Uterine smooth muscle cell (primary cell): Measurements from ENCODE around the gene HAL. TPM values are rescaled to one million over a fixed set of nuclear protein-coding genes. Genes with fewer than 3 reads are reported as not detected.

Experiments used
- total RNA-seq: library from RNA; depleted of rRNA; stranded (reverse); fragments of >200 nt; gene quantifications from 2 replicates; pipeline ENCODE4 v1.2.3, GENCODE V29; 2014

Gene HAL
- total RNA-seq: under 0.01 TPM in 1 of 2 replicates, not detected in the other

DNA sequence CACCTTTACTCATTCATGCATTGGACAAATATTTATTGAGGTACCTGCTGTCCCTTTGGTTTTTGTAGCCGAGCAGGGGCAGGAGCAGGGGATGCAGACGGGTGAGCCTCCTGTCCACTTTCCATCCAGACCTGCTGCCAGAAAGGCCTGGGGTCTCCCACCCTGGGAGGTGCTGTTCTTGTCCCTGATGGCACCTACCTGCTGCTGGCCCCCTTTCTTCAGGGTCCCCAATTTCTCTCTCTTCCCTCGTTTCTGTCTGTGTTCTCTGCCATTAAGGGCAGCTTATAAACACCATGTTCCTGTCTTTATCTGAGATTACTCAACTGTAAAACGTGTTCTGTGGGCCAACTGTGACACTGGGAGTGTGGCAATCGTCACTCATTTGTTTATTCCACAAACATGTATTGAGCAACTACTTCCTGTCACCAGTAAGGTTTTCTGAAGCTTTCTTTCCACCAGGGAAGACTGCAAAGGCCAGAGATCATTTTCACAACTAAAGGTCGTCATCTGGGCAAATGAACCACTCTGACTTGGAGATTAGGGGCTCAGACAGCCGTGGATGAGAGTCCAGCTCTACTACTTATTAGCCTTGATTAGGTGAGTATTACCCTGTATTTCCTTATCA lies at the start of gene HAL:
Gene HAL (minus strand): TSS at position 311 of the 625 bp plus-strand sequence. CDS start 434 bp downstream, outside the sequence.

GRCh38 chr12:96035283-96036236 lies 39.4 kb upstream of the HAL start, which contains the start of gene LTA4H:
TSS of gene LTA4H (minus strand) at chr12:96035587. CDS start at chr12:96035519, 68 bp downstream.

DNA sequence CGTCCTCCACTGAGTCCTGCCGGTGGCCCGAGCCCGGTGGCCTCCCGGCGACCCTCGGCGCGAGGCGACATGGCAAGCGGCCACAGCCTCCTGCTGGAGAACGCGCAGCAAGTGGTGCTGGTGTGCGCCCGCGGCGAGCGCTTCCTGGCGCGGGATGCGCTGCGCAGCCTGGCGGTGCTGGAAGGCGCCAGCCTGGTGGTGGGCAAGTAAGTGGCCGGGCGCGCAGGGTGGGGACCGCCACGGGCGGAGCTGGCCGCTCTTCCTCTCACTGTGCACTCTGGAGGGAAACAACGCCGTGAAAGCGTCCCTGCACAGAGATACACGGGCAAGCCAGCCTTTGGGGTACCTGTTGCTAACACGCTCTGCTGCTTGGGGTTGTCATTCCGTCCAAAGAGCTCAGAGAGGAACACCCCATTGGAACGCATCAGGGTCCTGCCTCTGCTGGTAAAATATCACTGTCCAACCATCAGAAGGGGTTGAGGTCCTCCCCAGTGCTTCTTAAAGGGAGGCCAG lies 52.8 kb downstream of the HAL start, which contains the start of gene AMDHD1:
Gene AMDHD1 (plus strand): TSS at position 2 of the 513 bp plus-strand sequence. CDS start 68 bp downstream, at position 70.

GRCh38 chr12:95942524-95943329 lies 53.4 kb downstream of the HAL start, which contains the start of gene CCDC38:
TSS of gene CCDC38 (minus strand) at chr12:95942614. CDS start at chr12:95936509, 6,105 bp downstream.

Other genes starting within 250 kb of the HAL start
- 2.9 and 8.5 TPM in 2 replicates for gene NTN4, start 205.6 kb downstream of the HAL start, total RNA-seq
- gene SNRPF, start 137.4 kb downstream of the HAL start, total RNA-seq: 16.6 and 21.1 TPM in 2 replicates
- not detected in 2 replicates for gene CCDC38, start 53.7 kb downstream of the HAL start, total RNA-seq
- gene AMDHD1, start 53.0 kb downstream of the HAL start, total RNA-seq: under 0.01 and 0.12 TPM in 2 replicates
- gene LTA4H, start 39.2 kb upstream of the HAL start, total RNA-seq: 60.1 and 93.1 TPM in 2 replicates
- 17.4 and 19.8 TPM in 2 replicates for gene ELK3, start 198.0 kb upstream of the HAL start, total RNA-seq